ENCODE results near the gene MYPN.

- no peak for TF ChIP-seq POLR2A (IDR thresholded peaks at IDR 0.05; ENCODE audit: low read length)
- no peak for TF ChIP-seq GATA1 (IDR thresholded peaks at IDR 0.05; ENCODE audit: low read depth, low read length)
These were observed 22.2 kb upstream of the MYPN start for GRCh38 chr10:68086910-68087684.

Data from erythroblast (primary cell).